Pancreas (tissue), 10 donors: ENCODE data around the gene KY. TPM values are rescaled to one million over a fixed set of nuclear protein-coding genes. Genes with fewer than 3 reads are reported as not detected.
A peak's percentile ranks its signal among the peaks of the same experiment; 100 is the strongest.
"Not testable (repeated sequence)": the region's sequence is repeated elsewhere in the genome, so short reads cannot be mapped to it uniquely, and the experiment has no call there.

ENCODE experiments used
- ATAC-seq, 4 donors: fragments of 200-7000 bp; cut with Tn5 transposase; one replicate each; pipeline versions ENCODE4 v1.8.0 to v1.9.1; 2020; ENCODE audit warnings: mild to moderate bottlenecking in 4 of 4, moderate library complexity in 4 of 4
- DNase-seq, 6 donors: peaks; one replicate each; pipeline ENCODE4 v3.0.0-alpha.2; 2020
- FAIRE-seq: peaks from 2 replicates; lab custom pipeline; 2012; peaks lifted over from hg19 to GRCh38; lab: Jason Lieb, UNC
- H3K27ac ChIP-seq, 4 donors: fragments of 200-600 bp; sonication (generic); 1 replicate in 3 of 4; 2 replicates in 1 of 4; pipeline versions ENCODE4 v1.5.0 to v1.8.0; 2020
- H3K27me3 ChIP-seq, 4 donors: fragments of 200-600 bp; one replicate each; pipeline ENCODE4 v1.8.0; 2021
- H3K36me3 ChIP-seq, 3 donors: fragments of 200-600 bp; sonication (generic) in 1 of 3; one replicate each; pipeline versions ENCODE4 v1.5.0 to v1.8.0; 2020 to 2021
- H3K4me1 ChIP-seq, 3 donors: fragments of 200-600 bp; one replicate each; pipeline ENCODE4 v1.8.0; 2021
- H3K4me3 ChIP-seq, 4 donors: fragments of 200-600 bp; sonication (generic) in 2 of 4; one replicate each; pipeline versions ENCODE4 v1.5.0 to v1.8.0; 2020 to 2021
- H3K9me3 ChIP-seq, 4 donors: fragments of 200-600 bp; one replicate each; pipeline ENCODE4 v1.8.0; 2021
- WGBS, 2 donors: extraction: QIAGEN DNeasy Blood & Tissue Kit; methylation state at CpG; one replicate each; pipeline ENCODE4 v1.1.7; 2013; 5-methylcytosine and 5-hydroxymethylcytosine counted together
- intact Hi-C, 3 donors: fragments of 100-400 bp; cut with DNase I; formaldehyde crosslinking; loops; one replicate each; pipeline versions ENCODE4 v1.11.1 to v1.14.2; 2022
- polyA plus RNA-seq, 2 donors: library from polyadenylated mRNA; stranded (reverse); fragments of 200-250 nt; gene quantifications; one replicate each; pipeline ENCODE4 v1.2.3, GENCODE V29; 2013
- total RNA-seq, 6 donors: library from RNA; stranded (reverse); fragmentation: NEBNext Ultra II Directional in 4 of 6; extraction: Animal tissue kit (Norgen Biotek cat#: 25700) in 4 of 6; gene quantifications; one replicate each; pipeline versions ENCODE4 v1.2.1 to v1.2.4, GENCODE V29; 2021 to 2023
- TF ChIP-seq, protein P1 (sequence below), 4 donors: fragments of 200-600 bp; sonication (generic) in 3 of 4; IDR thresholded peaks; one replicate each; pipeline versions ENCODE4 v1.5.0 to v1.8.0; 2021; ENCODE audit warnings: antibody characterized with exemption in 4 of 4
- donor health status: healthy with polysubstance abuse.
- donor health status: DM: no; HTN: no; CAD: no; lungs with moderate emphysema.
- donor health status: DM: no; HTN: no; CAD: no.
- donor health status: control.
- donor health status: control.
- donor health status: Bipolar disorder and iron deficiency.
- donor health status: DM: yes; HTN: yes; CAD: no.
- donor health status: DM: no; HTN: no; CAD: no.
- donor health status: DM: no; HTN: no; CAD: no.
- donor health status: DM: yes; HTN: yes; CAD: no.

KY gene
- total and polyA plus RNA-seq, 8 donors, result 0.04 to 0.42 (median 0.21) TPM; not detected in 2

GRCh38 chr3:134597390-134597970 is 53.3 kb downstream of the KY start:
- H3K36me3 ChIP-seq, result no peaks in the 10 kb centered on the region
- 24 to 36% methylated on average over 2 of the region's 2 CpGs for WGBS, 2 donors
- TF ChIP-seq, protein P1, sequence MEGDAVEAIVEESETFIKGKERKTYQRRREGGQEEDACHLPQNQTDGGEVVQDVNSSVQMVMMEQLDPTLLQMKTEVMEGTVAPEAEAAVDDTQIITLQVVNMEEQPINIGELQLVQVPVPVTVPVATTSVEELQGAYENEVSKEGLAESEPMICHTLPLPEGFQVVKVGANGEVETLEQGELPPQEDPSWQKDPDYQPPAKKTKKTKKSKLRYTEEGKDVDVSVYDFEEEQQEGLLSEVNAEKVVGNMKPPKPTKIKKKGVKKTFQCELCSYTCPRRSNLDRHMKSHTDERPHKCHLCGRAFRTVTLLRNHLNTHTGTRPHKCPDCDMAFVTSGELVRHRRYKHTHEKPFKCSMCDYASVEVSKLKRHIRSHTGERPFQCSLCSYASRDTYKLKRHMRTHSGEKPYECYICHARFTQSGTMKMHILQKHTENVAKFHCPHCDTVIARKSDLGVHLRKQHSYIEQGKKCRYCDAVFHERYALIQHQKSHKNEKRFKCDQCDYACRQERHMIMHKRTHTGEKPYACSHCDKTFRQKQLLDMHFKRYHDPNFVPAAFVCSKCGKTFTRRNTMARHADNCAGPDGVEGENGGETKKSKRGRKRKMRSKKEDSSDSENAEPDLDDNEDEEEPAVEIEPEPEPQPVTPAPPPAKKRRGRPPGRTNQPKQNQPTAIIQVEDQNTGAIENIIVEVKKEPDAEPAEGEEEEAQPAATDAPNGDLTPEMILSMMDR (IDR thresholded peaks at IDR 0.05), result no peak
- no peaks in the 10 kb centered on the region for H3K9me3 ChIP-seq
- intact Hi-C loops, result no loop called here
- ATAC-seq (peak in 2 of 4 donors; percentile 28 to 67), DNase-seq (peak in 1 of 6 donors; percentile 36), FAIRE-seq (no peak)
- H3K4me1 ChIP-seq, result no peaks in the 10 kb centered on the region
- H3K27me3 ChIP-seq, result no peaks in the 10 kb centered on the region
- no peak overlapping the region for H3K4me3 ChIP-seq
- H3K27ac ChIP-seq, result no peak overlapping the region

- H3K4me3 ChIP-seq, H3K27me3 ChIP-seq, H3K4me1 ChIP-seq, H3K9me3 ChIP-seq, FAIRE-seq, H3K36me3 ChIP-seq, DNase-seq, ATAC-seq, intact Hi-C loops, H3K27ac ChIP-seq: not testable (repeated sequence)
- WGBS, 2 donors, result 72 to 79% methylated on average over 3 of the region's 3 CpGs
These were observed 55.8 kb downstream of the KY start for GRCh38 chr3:134594986-134595385.

- Histone ChIP-seq H3K4me1 (no peaks in the 10 kb centered on the region), H3K9me3 (no peaks in the 10 kb centered on the region), H3K27me3 (no peaks in the 10 kb centered on the region), H3K4me3 (no peak overlapping the region), H3K27ac (no peak overlapping the region), H3K36me3 (no peaks in the 10 kb centered on the region)
- TF ChIP-seq, protein P1 (IDR thresholded peaks at IDR 0.05), result no peak
- intact Hi-C loops, result no loop called here
- ATAC-seq (no peak), FAIRE-seq (no peak), DNase-seq (no peak)
- WGBS, 2 donors, result 36 to 48% methylated on average over 8 of the region's 8 CpGs
These were observed 56.5 kb downstream of the KY start for GRCh38 chr3:134594331-134594741.

DNA sequence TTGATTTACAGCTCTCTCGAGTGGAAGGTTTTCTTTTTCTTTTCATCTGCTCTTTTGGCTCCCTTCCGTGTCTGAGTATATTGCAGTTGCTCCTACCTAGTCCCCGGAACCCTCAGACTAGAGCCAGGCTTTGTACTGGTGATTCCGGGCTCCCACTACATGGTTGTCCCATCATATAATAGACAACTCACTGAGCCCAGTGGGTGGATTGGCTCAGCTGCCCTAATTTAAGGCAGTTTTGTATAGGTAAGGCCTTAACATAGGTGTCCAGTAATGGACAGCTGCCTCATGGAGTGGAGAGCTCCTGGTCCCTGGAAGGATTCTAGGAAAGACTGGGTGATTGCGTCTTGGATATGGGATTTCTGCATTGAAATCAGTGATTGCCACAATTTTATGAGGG is 58.0 kb downstream of the KY start:
- DNase-seq (no peak), FAIRE-seq (no peak), ATAC-seq (no peak)
- TF ChIP-seq, protein P1 (IDR thresholded peaks at IDR 0.05), result no peak
- H3K4me1 ChIP-seq, result no peaks in the 10 kb centered on the region
- WGBS, 2 donors, result 85 to 93% methylated on average over 5 of the region's 5 CpGs
- H3K36me3 ChIP-seq, result no peaks in the 10 kb centered on the region
- H3K27me3 ChIP-seq, result no peaks in the 10 kb centered on the region
- H3K9me3 ChIP-seq, result no peaks in the 10 kb centered on the region
- intact Hi-C loops, result no loop called here
- H3K4me3 ChIP-seq, result no peak overlapping the region
- no peak overlapping the region for H3K27ac ChIP-seq

DNA sequence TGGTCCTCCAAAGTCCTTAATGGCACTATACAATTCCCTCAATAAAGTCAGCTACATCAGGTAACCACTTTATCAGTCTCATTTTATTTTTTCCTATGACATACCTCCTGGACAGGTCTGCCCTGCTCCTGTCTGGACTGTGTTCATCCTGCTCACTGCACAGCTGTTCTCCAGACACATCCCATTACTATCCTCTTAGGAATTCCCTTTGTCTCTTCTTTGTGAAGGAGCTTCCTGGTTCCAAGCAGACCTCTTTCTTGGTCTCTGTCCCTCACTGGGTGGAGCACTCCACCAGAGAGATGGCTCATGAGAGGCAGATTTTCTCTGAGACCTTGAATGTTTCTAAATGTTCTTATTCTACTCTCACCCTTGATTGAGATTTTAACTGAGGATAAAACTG is 60.1 kb downstream of the KY start:
- no peaks in the 10 kb centered on the region for H3K4me1 ChIP-seq
- H3K27ac ChIP-seq, result no peak overlapping the region
- no peaks in the 10 kb centered on the region for H3K27me3 ChIP-seq
- no peak for ATAC-seq
- H3K4me3 ChIP-seq, result no peak overlapping the region
- DNase-seq, result no peak
- no peaks in the 10 kb centered on the region for H3K9me3 ChIP-seq
- FAIRE-seq, result no peak
- H3K36me3 ChIP-seq, result no peaks in the 10 kb centered on the region
- intact Hi-C loops, result no loop called here
- TF ChIP-seq, protein P1 (IDR thresholded peaks at IDR 0.05), result no peak
